NCI-H82 treated with DMSO at 0.1 percent for 48 hours (cell line): Measurements from ENCODE around the gene MACF1.
"Not testable (repeated sequence)": the region's sequence is repeated elsewhere in the genome, so short reads cannot be mapped to it uniquely, and the experiment has no call there.

Experiments
- DNase-seq: peaks from one replicate; lab custom pipeline; 2025; ENCODE audit not compliant: unreplicated experiment; lab: John Stamatoyannopoulos, UW

The MACF1 gene

GRCh38 chr1:39450041-39450440 is 245.5 kb downstream of the MACF1 start:
- DNase-seq: not testable (repeated sequence)

- DNase-seq: no peak
Measured at GRCh38 chr1:39450956-39451606, 246.6 kb downstream of the MACF1 start.

- no peak for DNase-seq
Measured at GRCh38 chr1:39452081-39452480, 247.6 kb downstream of the MACF1 start.

- DNase-seq: no peak
Measured at GRCh38 chr1:39452540-39452939, 248.0 kb downstream of the MACF1 start.

GRCh38 chr1:39453603-39454002 is 249.1 kb downstream of the MACF1 start:
- DNase-seq: no peak

GRCh38 chr1:39458991-39459390 is 254.5 kb downstream of the MACF1 start:
- no peak for DNase-seq

GRCh38 chr1:39462074-39462473 is 257.6 kb downstream of the MACF1 start:
- DNase-seq: no peak

GRCh38 chr1:39466413-39467107 is 262.1 kb downstream of the MACF1 start:
- no peak for DNase-seq

- DNase-seq: not testable (repeated sequence)
Measured at GRCh38 chr1:39467108-39467720, 262.7 kb downstream of the MACF1 start.

GRCh38 chr1:39469150-39469549 is 264.7 kb downstream of the MACF1 start:
- DNase-seq: no peak

- DNase-seq: no peak
Measured at GRCh38 chr1:39470040-39470439, 265.5 kb downstream of the MACF1 start.

GRCh38 chr1:39472826-39473225 is 268.3 kb downstream of the MACF1 start:
- DNase-seq: no peak

GRCh38 chr1:39473324-39473723 is 268.8 kb downstream of the MACF1 start:
- DNase-seq: no peak

- no peak for DNase-seq
Measured at GRCh38 chr1:39474810-39475209, 270.3 kb downstream of the MACF1 start.

- DNase-seq: not testable (repeated sequence)
Measured at GRCh38 chr1:39475551-39475950, 271.1 kb downstream of the MACF1 start.

GRCh38 chr1:39478126-39478915 is 273.8 kb downstream of the MACF1 start:
- no peak for DNase-seq

GRCh38 chr1:39481289-39481688 is 276.8 kb downstream of the MACF1 start:
- DNase-seq: no peak

GRCh38 chr1:39483276-39483675 is 278.8 kb downstream of the MACF1 start:
- DNase-seq: no peak

GRCh38 chr1:39484564-39484963 is 280.1 kb downstream of the MACF1 start:
- DNase-seq: no peak

- DNase-seq: no peak
Measured at GRCh38 chr1:39485046-39485803, 280.7 kb downstream of the MACF1 start.
